Iris pigment epithelial cell (primary cell): ENCODE data around the gene GLCCI1.
"Not testable (repeated sequence)": the region's sequence is repeated elsewhere in the genome, so short reads cannot be mapped to it uniquely, and the experiment has no call there.

ENCODE experiments used
- DNase-seq: peaks from one replicate; pipeline ENCODE4 v3.0.0-alpha.2; 2011; ENCODE audit warnings: low read depth

The GLCCI1 gene

GRCh38 chr7:8051373-8051772 lies 82.8 kb downstream of the GLCCI1 start:
- DNase-seq, result no peak

DNA sequence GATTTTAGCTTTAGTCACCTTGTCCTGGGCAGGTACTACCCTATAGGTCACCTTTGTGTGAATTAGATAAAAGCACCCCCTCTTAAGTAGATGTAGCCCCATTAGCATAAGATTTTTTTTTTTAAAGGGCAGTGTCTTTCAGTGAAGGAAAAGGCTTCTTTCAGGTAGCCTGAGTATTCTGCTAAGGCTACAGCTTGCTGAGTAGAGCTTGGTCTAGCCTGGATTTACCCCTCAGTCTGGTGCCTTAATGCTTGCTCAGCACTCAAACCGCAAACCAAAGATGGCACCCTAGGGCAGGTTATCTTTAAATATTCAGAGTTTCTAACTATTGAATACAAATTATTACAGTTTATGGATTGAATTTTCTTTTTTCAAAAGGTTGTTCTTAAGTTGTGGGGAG lies 83.4 kb downstream of the GLCCI1 start:
- DNase-seq, result no peak

DNA sequence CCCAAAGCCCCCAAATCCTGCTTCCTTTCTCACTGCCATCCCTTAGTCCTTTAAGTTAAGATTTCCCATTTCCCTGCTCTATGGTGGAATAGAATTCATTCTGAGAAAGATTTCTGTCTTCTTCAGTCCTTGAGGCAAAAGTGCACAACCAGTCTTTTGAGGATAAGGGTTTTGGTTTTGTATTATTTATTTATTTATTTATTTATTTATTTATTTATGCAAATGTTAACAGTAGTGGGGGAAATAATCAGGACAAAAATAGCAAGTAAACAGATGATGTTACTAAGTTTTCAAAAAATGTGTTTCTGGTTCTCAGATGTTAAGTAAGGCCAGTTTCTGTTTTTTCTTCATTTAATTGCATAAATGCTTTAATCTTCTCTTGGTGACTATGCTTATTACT lies 84.2 kb downstream of the GLCCI1 start:
- no peak for DNase-seq

DNA sequence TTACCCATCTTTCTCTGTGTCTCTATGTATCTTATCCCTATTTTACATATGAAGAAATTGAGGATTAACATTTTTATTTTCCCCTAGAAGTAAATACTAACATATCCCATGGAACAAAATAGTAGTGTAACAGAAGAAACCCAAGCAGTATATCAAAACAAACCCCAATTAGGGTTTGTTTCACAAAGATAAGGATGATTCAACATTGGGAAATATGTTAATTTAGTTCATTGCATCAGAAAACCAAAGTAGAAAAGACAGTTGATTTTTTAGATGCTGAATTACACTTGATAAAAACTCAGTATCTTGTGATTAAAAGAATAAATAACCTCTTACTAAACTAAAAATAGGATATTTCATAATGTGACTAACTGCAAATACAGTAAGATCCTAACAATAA lies 87.8 kb downstream of the GLCCI1 start:
- no peak for DNase-seq

GRCh38 chr7:8057566-8057965 lies 89.0 kb downstream of the GLCCI1 start:
- no peak for DNase-seq

GRCh38 chr7:8058322-8058721 lies 89.7 kb downstream of the GLCCI1 start:
- DNase-seq, result no peak

GRCh38 chr7:8058852-8059251 lies 90.3 kb downstream of the GLCCI1 start:
- DNase-seq, result no peak

DNA sequence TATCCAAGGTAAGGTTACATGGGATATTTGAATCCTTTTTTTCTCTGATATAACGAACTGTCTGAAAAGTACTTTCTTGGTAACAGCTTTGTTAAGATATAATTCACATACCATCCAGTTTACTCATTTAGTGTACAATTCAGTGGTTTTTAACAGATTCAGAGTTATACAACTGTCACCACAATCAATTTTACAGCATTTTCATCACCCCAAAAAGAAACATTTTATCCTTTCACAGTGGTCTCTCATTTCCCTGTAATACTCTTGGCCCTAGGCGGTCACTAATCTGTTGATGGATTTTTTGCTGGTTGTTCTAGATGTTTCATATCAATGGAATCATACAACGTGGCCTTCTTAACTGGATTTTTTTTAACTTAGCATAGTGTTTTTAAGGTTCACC lies 91.6 kb downstream of the GLCCI1 start:
- DNase-seq, result no peak

DNA sequence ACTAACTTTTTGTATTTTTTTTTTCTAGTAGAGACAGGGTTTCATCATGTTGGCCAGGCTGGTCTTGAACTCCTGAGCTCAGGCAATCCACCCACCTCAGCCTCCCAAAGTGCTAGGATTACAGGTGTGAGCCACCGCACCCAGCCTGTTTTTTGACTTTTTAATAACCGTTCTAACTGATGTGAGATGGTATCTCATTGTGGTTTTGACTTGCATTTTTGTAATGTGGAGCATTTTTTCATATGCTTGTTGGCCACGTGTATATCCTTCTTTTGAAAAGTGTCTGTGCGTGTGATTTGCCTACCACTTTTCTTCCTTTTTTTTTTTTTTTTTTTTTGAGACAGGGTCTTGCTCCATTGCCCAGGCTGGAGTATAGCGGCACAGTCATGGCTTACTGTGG lies 94.7 kb downstream of the GLCCI1 start:
- DNase-seq, result not testable (repeated sequence)

DNA sequence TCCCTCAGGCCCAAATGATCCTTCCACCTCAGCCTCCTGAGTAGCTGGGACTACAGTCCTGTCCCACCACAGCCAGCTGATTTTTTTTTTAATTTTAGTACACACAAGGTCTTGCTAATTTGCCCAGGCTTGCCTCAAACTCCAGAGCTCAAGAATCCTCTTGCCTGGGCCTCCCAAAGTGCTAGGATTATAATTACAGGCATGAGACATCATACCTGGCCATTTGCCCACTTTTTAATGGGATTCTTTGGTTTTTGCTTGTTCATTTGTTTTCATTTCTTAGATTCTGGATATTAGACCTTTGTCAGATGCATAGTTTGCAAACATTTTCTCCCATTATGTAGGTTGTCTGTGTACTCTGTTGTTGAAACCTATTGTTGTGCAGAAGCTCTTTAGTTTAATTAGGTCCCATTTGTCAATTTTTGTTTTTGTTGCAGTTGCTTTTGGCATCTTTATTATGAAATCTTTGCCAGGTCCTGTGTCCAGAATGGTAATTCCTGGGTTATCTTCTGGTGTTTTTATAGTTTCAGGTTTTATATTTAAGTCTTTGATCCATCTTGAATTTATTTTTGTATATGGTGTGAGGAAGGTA lies 95.2 kb downstream of the GLCCI1 start:
- DNase-seq, result no peak

- no peak for DNase-seq
Observed at GRCh38 chr7:8064828-8065227, 96.2 kb downstream of the GLCCI1 start.

DNA sequence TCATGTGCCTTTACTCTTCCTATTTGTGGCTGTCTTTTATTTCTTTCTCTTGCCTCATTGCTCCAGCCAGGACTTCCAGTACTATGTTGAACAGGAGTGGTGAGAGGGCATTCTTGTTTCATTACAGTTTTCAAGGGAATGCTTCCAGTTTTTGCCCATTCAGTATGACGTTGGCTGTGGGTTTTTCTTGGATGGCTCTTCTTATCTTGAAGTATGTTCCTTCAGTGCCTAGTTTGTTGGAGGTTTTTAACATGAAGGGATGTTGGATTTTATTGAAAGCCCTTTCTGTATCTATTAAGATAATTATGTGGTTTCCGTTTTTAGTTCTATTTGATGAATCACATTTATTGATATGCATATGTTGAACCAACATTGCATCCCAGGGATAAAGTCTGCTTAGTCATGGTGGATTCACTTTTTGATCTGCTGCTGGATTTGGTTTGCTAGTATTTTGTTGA lies 96.8 kb downstream of the GLCCI1 start:
- DNase-seq, result peak; percentile 58

DNA sequence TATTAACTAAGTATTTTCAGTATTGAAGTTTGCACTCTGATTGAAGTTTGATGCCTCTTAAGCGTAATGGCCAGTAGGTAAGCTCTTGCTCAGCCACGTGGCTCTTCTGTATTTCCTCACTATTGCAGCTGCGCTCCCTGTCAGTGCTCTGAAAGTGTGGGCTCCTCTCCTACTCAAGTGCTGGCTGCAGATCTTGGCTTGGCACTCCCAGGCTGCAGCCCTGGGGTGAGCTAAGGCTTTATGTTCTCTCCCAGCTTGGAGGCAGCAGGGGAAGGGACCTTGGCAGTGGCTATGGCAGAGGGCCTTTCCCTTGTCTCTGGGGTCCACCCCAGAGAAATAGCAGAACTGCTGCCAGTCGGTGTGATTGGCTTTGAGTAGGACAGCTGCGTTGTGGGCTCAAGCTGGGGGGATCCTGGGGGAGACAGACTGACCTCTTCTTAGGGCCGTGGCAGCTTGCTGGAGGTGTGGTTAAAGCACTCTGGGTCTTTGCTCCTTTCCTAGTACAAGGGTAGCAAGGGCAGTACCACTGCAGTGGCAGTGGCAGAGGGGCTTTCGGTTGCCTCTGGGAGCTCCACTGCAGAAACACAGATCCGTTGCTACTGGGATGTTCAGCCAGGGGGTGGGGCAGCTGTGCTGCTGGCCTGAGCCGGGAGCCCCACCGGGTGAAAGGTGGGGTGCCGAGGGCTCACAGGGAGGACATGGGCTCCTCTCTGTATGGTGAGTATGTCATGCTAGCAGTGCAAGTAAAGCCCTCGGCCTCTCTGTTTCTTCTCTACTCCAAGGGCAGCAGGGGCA lies 100.5 kb downstream of the GLCCI1 start:
- no peak for DNase-seq

DNA sequence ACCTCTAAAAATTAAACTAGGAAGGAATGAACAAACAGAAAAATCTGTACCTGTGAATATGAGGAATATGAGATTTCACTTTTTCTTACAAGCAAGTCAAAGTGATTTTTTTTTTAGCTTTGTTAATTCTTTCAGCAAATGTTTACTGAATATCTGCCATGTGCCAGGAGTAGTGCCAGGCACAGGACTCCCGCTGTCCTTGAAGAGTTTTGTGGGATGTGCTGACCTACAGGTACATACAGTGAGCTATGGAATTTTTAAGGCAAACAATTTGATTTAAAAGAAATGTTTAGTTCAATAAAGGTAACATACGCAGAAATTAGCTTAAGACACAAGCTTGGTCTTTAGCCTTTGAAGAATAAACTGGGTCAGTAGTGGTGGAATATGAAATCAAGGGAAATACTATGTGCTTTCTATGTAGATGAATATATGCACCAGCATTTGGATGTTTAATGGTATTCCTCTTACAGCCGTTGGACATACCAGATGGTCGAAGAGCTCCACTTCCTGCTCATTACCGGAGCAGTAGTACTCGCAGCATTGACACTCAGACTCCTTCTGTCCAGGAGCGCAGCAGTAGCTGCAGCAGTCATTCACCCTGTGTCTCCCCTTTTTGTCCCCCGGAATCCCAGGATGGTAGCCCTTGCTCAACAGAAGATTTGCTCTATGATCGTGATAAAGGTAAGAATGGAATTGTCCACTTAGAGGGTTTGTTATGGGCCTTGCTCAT lies 102.0 kb downstream of the GLCCI1 start:
- no peak for DNase-seq

DNA sequence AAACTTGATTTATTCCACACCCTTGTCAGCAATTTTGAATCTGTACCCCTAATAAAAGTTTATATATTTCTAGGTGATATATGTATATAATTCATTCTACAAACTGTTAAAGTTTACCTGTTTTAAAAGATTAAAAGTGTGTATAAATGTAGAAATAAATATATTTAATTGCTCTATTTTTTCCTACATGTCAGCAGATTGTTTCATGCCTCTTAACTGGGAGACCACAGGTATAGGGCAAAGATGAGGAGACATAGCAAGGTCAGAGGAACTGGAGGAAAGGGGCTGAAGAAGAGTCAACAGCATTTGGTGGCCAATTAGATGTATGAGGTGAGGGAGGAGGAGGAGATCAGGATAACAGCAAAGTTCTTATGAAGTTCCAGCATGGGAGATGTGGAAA lies 109.8 kb downstream of the GLCCI1 start:
- DNase-seq, result no peak

GRCh38 chr7:8082762-8083161 lies 114.2 kb downstream of the GLCCI1 start:
- no peak for DNase-seq

DNA sequence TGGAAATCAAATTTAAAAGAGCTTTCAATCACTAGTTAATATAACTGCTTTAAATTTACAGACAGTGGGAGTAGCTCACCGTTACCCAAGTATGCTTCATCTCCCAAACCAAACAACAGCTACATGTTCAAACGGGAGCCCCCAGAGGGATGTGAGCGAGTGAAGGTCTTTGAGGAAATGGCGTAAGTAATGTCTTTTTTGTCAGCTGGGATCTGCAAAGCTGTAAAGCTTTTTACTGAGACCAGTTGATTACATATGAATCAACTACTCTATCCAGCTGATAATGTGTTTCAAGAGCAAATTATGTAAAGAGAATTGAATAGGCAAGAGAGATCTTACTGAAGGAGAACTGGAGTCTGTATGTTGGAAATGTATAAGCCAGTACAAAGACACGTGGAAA lies 116.2 kb downstream of the GLCCI1 start:
- DNase-seq, result no peak

DNA sequence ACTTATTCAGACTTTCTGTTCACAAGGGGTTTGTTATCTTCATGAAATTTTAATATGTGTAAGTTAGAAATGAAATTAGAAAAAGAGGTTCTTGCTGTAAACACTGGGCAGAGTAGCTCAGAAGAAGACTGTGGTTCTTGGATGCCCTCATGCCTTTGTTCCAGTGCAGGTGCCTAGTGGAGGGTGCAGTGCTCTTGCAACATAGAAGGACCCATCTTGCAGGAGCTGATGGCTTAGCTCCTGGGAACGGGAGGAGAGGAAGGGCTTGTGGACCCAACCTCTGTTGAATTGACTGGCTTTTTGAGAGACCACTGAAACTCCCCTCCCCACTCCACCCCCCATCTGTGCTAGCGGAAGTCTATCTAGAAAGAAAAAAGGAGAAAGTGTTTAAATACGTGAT lies 116.8 kb downstream of the GLCCI1 start:
- no peak for DNase-seq

DNA sequence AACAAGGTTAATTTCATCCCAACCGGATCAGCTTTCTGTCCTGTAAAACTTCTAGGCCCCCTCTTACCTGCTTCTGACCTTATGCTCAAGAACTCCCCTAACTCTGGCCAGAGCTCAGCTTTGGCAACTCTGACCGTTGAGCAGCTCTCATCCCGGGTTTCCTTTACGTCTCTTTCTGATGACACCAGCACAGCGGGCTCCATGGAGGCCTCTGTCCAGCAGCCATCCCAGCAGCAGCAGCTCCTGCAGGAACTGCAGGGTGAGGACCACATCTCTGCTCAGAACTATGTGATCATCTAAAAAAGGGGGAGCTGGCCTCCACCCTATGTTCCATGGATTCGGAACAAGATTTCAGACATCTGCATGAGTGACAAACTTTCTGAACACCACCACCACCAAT lies 117.6 kb downstream of the GLCCI1 start:
- no peak for DNase-seq

DNA sequence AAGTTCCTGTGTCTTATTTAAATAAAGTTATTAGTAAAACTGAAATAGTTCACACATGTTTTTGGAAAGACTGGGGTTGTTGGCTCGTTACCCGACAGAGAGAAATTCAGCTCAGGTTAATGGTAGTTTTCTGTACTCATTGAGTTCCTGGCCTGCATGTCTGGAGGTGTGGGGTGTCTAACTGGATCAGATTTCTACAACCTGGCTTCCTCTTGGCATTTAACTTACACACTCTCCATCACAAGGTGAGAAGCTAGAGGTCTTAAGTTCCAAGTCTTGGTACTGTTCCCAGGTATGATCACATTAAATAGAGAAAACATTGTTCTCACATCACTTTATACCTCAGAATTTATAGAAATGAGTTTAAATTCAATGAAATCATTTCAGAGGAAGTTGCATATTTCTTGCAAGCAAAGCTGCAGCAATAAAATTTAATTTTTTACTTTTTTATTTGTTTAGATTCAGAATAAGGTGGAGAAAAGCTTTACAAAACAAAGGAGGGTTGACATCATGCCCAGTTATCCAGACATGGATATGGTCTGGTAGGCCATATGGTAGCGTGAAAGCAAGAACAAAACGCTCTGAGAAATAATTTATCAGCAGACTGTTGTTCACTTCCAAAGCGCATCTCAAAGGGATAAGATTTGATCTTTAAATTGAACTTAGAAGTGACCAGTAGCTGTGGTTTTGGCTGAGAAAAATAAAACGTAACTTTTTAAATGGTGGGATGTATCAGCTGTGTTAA lies 120.6 kb downstream of the GLCCI1 start:
- DNase-seq, result no peak

GRCh38 chr7:8092140-8092539 lies 123.5 kb downstream of the GLCCI1 start:
- DNase-seq, result no peak
